HCT116 (cell line): ENCODE data around the gene WHAMM.

Experiments
- EGR1 ChIP-seq: IDR thresholded peaks from 2 replicates; pipeline ENCODE4 v1.6.1; 2012; ENCODE audit warnings: low read depth
- EZH2 ChIP-seq: fragments of 200-600 bp; sonication (generic); IDR thresholded peaks from 2 replicates; pipeline ENCODE4 v1.6.1; 2017; ENCODE audit warnings: antibody characterized with exemption, mixed run types
- ZFX ChIP-seq: fragments of 450-650 bp; IDR thresholded peaks from 2 replicates; pipeline ENCODE4 v1.6.1; 2017
- TF ChIP-seq, protein P1 (sequence below), 3 experiments: fragments of 200-600 bp in 1 of 3; sonication (generic) in 1 of 3; IDR thresholded peaks in 2 of 3; conservative IDR thresholded peaks in 1 of 3; 2 replicates each; pipeline ENCODE4 v1.5.1; 2012 to 2017; ENCODE audit warnings: low read depth in 2 of 3, low read length in 2 of 3, antibody characterized with exemption in 1 of 3, borderline replicate concordance in 1 of 3, control low read depth in 1 of 3, mild to moderate bottlenecking in 1 of 3, mixed read lengths in 1 of 3, mixed run types in 1 of 3, moderate library complexity in 1 of 3; ENCODE audit not compliant: insufficient read depth in 1 of 3

DNA sequence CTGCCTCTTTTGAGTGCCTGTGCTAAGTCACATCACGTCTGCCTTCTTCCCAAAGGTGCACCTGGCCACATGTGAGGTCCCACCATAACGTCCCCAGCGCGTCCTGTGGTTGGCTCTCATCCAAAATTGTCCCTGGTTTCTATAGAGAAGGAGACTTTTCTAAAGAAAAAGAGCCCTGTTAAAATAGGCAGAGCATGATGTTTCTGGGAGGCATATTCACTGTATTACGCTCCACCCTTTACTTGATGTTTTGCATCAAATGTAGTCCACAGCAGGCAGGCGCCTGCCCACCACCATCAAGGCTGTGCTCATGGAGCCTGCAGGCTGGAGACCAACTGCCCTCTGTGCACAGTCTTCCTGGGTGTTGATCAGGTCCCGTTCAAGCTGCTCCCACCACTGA, 36.3 kb downstream of the WHAMM start:
- TF ChIP-seq, protein P1, sequence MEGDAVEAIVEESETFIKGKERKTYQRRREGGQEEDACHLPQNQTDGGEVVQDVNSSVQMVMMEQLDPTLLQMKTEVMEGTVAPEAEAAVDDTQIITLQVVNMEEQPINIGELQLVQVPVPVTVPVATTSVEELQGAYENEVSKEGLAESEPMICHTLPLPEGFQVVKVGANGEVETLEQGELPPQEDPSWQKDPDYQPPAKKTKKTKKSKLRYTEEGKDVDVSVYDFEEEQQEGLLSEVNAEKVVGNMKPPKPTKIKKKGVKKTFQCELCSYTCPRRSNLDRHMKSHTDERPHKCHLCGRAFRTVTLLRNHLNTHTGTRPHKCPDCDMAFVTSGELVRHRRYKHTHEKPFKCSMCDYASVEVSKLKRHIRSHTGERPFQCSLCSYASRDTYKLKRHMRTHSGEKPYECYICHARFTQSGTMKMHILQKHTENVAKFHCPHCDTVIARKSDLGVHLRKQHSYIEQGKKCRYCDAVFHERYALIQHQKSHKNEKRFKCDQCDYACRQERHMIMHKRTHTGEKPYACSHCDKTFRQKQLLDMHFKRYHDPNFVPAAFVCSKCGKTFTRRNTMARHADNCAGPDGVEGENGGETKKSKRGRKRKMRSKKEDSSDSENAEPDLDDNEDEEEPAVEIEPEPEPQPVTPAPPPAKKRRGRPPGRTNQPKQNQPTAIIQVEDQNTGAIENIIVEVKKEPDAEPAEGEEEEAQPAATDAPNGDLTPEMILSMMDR (IDR thresholded peaks at IDR 0.05 in 2 of 3, conservative IDR thresholded peaks at IDR 0.05 in 1 of 3; ENCODE audit: borderline replicate concordance in 1 of 3, insufficient read depth in 1 of 3, low read depth in 2 of 3, low read length in 2 of 3) = no peak
- TF ChIP-seq EZH2 (no peak), ZFX (no peak), EGR1 (no peak)
